Subcutaneous abdominal adipose tissue (tissue), 5 donors: ENCODE measurements around the gene SLIT3.

Experiments used
- H3K27ac ChIP-seq: one replicate; pipeline ENCODE4 v1.7.0; 2013; ENCODE audit warnings: low read depth, mild to moderate bottlenecking, inconsistent platforms, low read length, moderate library complexity
- H3K27me3 ChIP-seq, 5 donors: one replicate each; pipeline ENCODE4 v1.7.0; 2013; ENCODE audit warnings: low read length in 5 of 5, inconsistent platforms in 1 of 5; ENCODE audit not compliant: control insufficient read depth in 5 of 5, insufficient read depth in 4 of 5
- H3K36me3 ChIP-seq, 5 donors: one replicate each; pipeline ENCODE4 v1.7.0; 2013; ENCODE audit warnings: low read length in 5 of 5; ENCODE audit not compliant: control insufficient read depth in 5 of 5, insufficient read depth in 5 of 5
- H3K4me1 ChIP-seq, 5 donors: one replicate each; pipeline ENCODE4 v1.7.0; 2013; ENCODE audit warnings: low read length in 5 of 5, mild to moderate bottlenecking in 3 of 5, moderate library complexity in 1 of 5; ENCODE audit not compliant: control insufficient read depth in 5 of 5, insufficient read depth in 5 of 5
- H3K4me3 ChIP-seq, 5 donors: one replicate each; pipeline ENCODE4 v1.7.0; 2013; ENCODE audit warnings: low read length in 5 of 5, low read depth in 1 of 5
- H3K9ac ChIP-seq, 5 donors: one replicate each; pipeline ENCODE4 v1.7.0; 2013; ENCODE audit warnings: low read length in 5 of 5, mild to moderate bottlenecking in 4 of 5, moderate library complexity in 3 of 5
- H3K9me3 ChIP-seq, 5 donors: one replicate each; pipeline ENCODE4 v1.7.0; 2013; ENCODE audit warnings: low read length in 5 of 5; ENCODE audit not compliant: control insufficient read depth in 5 of 5
- donor health status: healthy.
- donor health status: healthy.
- donor health status: healthy.
- donor health status: healthy.
- donor health status: healthy.

Gene SLIT3

DNA sequence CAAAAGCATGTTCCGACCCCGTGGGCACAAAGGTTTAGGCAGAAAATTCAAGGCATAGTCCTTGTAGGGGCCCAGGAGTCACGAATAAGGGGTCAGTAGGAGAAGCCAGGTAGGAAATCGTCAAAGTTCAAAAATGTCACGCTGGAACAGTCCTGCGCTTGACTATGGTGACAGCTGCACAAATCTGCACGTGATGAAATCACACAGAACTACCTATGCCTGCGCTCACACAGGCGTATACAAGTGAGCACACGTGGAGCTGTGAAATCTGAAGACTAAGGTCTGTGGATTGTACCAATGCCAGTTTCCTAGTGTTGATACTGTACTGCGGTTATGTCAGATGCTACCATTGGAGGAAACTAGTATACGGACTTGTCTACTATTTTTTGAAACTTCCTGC is 418.7 kb downstream of the SLIT3 start:
- Histone ChIP-seq H3K4me1 (peaks cover 0 to 23% (median 7%) of the 10 kb centered on the region in 5 donors), H3K9ac (no peak overlapping the region), H3K4me3 (no peak overlapping the region), H3K9me3 (no peaks in the 10 kb centered on the region), H3K27ac (no peak overlapping the region), H3K36me3 (peaks cover 0 to 4% (median 0%) of the 10 kb centered on the region in 5 donors), H3K27me3 (no peaks in the 10 kb centered on the region)

DNA sequence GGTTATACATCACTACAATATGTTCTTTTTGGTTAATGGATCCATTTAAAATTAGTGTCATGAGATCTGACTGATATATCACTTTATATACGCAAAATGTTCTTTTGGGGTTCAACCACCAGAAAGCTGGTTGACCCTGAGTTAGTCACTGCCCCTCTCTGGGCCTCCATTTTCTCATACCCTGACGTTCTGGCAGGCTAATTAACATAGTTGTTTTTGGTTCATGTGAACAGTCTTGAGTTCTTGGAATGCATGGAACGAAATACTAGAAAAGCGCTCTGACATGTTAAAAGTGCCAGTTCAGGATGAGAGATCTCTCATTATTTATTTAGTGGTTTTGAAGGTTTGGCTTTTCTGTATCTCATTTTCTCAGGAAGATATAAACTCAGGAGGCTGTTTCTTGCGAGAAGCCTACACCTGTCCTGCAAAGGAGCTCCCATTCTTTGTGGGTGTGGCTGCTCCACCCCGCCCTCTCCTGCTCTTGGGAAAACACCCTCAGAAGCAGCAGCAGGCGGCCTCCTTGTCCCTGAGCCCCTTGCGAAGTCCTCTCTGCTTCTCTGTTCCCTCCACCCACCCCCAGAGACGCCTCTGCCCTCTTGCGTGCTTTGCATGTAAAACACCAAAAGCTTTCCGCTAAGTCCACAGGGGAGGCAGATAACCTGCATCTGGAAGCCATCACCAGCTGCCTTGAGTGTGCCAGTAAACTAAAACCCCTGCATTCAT is 419.4 kb downstream of the SLIT3 start:
- H3K27me3 ChIP-seq, result no peaks in the 10 kb centered on the region
- H3K36me3 ChIP-seq, result peaks cover 0 to 4% (median 0%) of the 10 kb centered on the region in 5 donors
- no peak overlapping the region for H3K27ac ChIP-seq
- H3K9me3 ChIP-seq, result no peaks in the 10 kb centered on the region
- H3K4me3 ChIP-seq, result no peak overlapping the region
- peaks cover 0 to 18% (median 7%) of the 10 kb centered on the region in 5 donors for H3K4me1 ChIP-seq
- H3K9ac ChIP-seq, result no peak overlapping the region

DNA sequence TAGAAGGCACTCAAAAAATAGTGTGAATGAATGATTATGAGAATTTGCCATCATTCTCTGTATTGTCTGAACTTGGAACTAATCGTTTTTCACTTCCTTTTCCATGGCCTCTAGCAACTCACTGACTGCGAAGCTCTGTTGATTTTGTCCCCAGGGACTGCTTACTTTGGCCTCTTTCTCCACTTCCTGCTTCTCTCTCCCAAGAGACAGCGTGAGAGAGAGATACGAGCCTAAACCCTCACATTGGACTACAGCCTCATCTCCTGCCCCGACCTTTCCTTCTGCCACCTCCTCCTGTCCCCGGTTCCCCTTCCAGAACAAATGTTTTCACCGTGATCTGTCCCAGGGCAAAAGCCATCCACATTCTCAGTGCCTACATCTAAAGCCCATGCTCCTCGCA is 421.0 kb downstream of the SLIT3 start:
- Histone ChIP-seq H3K27me3 (no peaks in the 10 kb centered on the region), H3K4me1 (peaks cover 0 to 18% (median 7%) of the 10 kb centered on the region in 5 donors), H3K9ac (no peak overlapping the region), H3K36me3 (peaks cover 0 to 4% (median 0%) of the 10 kb centered on the region in 5 donors), H3K9me3 (no peaks in the 10 kb centered on the region), H3K27ac (no peak overlapping the region), H3K4me3 (no peak overlapping the region)

DNA sequence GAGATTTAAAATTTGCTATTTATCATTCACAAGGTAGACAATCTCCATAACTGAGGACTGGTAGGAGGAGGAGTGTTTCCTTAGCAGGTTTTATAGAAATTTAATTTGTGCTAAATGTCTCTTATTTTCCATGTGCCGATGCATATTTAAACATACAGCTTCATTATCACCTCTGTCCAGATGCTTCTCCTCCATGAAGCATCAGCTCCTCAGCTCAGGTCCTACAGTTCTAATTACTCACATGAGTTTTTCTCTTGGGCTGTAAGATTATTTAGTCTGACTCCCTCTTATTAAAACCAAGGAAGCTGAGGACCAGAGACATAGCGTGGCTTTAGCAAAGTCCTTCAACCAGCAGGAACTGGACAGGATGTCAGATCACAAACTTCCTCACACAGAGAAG is 421.6 kb downstream of the SLIT3 start:
- no peak overlapping the region for H3K27ac ChIP-seq
- no peak overlapping the region for H3K9ac ChIP-seq
- H3K36me3 ChIP-seq, result peaks cover 0 to 4% (median 0%) of the 10 kb centered on the region in 5 donors
- no peaks in the 10 kb centered on the region for H3K27me3 ChIP-seq
- H3K4me3 ChIP-seq, result no peak overlapping the region
- no peaks in the 10 kb centered on the region for H3K9me3 ChIP-seq
- H3K4me1 ChIP-seq, result peaks cover 0 to 18% (median 7%) of the 10 kb centered on the region in 5 donors

DNA sequence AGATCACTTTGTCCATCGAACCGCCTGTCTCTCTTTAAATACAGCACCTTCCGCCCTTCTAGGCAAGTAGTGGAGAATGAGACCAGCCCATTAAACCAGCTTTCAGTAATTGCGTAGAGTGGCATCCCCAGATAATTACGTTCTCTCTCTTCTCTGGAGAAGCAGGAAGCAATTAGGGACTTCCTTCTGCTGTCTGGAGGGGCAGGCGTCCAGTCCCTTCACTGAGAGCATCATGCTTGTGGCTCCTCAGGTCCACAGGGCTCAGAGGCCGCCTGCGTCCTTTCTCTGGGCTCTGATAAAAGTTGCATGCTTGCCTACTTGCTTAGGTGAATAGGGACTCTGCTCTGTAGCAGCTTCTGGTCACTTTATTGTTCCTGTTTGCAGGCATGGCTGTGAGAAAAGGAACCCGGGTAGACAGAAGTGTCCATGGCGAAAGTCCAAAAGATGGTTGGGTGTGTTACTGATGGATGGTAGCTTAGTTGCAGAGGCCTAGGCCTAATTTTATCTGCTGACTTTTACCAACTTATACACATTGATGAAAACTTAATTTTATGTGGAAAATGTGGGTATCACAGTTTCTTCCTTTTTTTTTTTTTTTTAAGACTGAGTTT is 422.7 kb downstream of the SLIT3 start:
- Histone ChIP-seq H3K4me3 (no peak overlapping the region), H3K27ac (no peak overlapping the region), H3K27me3 (no peaks in the 10 kb centered on the region), H3K36me3 (peaks cover 0 to 4% (median 0%) of the 10 kb centered on the region in 5 donors), H3K4me1 (peaks cover 0 to 18% (median 7%) of the 10 kb centered on the region in 5 donors), H3K9ac (no peak overlapping the region), H3K9me3 (no peaks in the 10 kb centered on the region)

DNA sequence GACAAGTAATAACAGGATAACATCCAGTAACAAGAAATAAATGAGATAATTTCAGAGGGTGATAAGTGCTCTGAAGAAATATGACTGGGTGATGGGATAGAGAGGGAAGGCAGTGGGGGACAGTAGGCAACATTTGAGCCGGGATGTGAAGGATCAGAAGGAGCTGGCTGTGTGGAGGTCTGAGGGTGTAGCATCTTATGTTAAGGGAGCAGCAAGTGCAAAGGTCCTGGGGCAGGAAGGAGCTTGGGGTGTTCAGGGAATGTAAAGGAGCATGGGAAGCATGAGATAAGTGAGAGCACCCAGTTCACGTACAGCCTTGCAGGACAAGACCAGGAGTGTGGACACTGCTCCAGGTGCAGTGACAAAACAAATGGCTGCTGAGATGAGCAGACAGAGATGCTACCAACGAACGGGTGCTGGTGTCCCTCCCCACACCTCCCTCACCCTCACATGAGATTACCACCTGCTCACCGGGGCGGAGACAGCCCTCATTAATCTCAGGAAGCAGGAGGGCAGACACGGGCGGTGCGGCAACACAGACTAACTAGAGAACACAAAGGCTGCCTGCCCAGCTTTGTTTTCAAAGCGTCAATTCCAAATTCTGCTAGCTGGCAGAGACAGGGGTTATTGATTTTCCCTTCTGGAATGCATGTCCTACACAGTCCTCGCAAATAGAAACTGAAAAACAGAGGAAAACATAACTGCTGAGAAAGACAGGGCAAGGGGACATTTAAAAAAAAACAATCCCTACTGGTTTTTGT is 423.6 kb downstream of the SLIT3 start:
- Histone ChIP-seq H3K9ac (no peak overlapping the region), H3K9me3 (no peaks in the 10 kb centered on the region), H3K36me3 (peaks cover 0 to 3% (median 0%) of the 10 kb centered on the region in 5 donors), H3K4me3 (no peak overlapping the region), H3K27ac (no peak overlapping the region), H3K4me1 (peaks cover 0 to 18% (median 7%) of the 10 kb centered on the region in 5 donors), H3K27me3 (no peaks in the 10 kb centered on the region)

DNA sequence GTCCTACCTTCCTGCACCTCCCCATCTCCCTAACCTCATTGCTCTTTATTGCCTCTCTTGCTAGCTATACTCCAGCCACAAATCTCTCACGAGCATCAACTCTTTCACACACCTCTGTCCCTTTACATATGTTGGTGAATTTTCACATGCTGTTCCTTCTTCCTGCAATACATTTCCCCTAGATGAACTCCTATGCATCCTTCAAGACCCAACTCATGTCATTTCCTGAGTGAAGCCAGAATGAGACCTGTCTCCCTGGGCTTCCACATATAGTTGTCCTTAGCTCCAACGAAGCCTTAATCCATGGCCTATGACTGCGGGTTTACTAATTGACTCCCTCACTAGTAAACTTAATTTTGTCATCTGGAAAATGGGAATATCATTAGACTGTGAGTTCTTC is 424.5 kb downstream of the SLIT3 start:
- Histone ChIP-seq H3K27ac (no peak overlapping the region), H3K9me3 (no peaks in the 10 kb centered on the region), H3K36me3 (peaks cover 0 to 3% (median 0%) of the 10 kb centered on the region in 5 donors)

DNA sequence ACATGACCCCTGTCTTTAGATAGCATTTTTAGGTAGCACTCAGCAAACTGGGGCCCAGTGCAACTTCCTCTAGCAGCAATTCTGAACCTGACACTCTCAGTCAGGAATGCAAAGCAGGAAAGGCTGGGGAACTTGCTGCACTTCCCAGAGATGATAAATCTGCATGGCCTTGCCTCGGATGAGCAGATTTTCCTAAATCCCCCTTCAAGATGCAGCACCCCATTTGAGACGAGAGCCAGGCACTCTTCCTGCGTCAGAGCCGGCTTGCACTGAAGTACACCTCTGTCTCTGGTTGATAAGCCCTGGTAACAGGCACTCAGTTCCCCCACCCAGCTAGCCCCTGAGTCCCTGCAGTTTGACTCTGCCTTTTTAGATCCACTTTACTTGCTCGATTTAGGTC is 425.1 kb downstream of the SLIT3 start:
- Histone ChIP-seq H3K4me3 (no peak overlapping the region), H3K27ac (no peak overlapping the region), H3K4me1 (peaks cover 0 to 18% (median 7%) of the 10 kb centered on the region in 5 donors), H3K27me3 (no peaks in the 10 kb centered on the region), H3K9ac (no peak overlapping the region), H3K9me3 (no peaks in the 10 kb centered on the region), H3K36me3 (peaks cover 0 to 3% (median 0%) of the 10 kb centered on the region in 5 donors)

More for the DNA sequence above, 424.5 kb downstream of the SLIT3 start:
- Histone ChIP-seq H3K4me3 (no peak overlapping the region), H3K9ac (no peak overlapping the region), H3K27me3 (no peaks in the 10 kb centered on the region), H3K4me1 (peaks cover 0 to 18% (median 7%) of the 10 kb centered on the region in 5 donors)

DNA sequence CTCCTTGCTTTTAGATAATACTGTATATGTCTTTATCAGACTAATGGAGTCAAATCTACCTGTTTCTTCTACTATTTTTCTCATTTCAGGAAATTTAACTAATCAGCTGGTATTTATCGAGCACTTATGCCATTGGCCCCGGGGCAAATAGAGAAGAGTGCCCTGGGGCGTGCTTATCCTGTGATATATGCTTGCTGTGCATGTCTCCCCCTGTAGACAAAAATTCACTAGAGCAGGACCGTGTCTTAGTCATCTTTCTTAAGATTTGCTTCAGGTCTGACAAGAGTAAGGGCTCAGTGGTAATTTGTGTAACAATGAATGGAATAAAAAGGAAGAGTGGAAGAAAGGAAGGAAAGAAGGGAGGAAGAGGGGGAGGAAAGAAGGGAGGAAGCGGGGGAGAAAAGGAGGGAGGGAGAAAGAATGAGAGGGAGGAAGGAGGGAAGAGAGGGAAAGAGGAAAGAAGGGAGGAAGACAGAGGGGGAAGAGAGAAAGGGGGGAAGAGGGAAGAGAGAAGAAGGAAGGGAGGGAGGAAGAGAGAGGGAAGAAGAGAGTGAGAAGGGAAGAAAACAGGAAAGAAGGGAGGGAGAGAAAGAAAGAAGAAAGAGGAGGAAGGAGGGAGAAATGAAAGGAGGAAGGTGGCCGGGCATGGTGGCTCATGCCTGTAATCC is 426.1 kb downstream of the SLIT3 start:
- H3K9me3 ChIP-seq, result no peaks in the 10 kb centered on the region
- H3K4me3 ChIP-seq, result no peak overlapping the region
- no peak overlapping the region for H3K27ac ChIP-seq
- H3K4me1 ChIP-seq, result peaks cover 0 to 14% (median 2%) of the 10 kb centered on the region in 5 donors
- no peak overlapping the region for H3K9ac ChIP-seq
- peaks cover 0 to 3% (median 0%) of the 10 kb centered on the region in 5 donors for H3K36me3 ChIP-seq
- no peaks in the 10 kb centered on the region for H3K27me3 ChIP-seq
